Fibroblast of skin of right quadriceps (primary cell): Measurements from ENCODE around the gene NXN.
"Not testable (repeated sequence)": the region's sequence is repeated elsewhere in the genome, so short reads cannot be mapped to it uniquely, and the experiment has no call there.

Experiments
- DNase-seq: peaks from one replicate; pipeline ENCODE4 v3.0.0-alpha.2; 2013

NXN gene

GRCh38 chr17:753418-753817, 226.2 kb downstream of the NXN start:
- DNase-seq, result no peak

GRCh38 chr17:752620-753219, 226.9 kb downstream of the NXN start:
- DNase-seq, result peak; percentile 54

GRCh38 chr17:752002-752619, 227.5 kb downstream of the NXN start, which contains the start of gene GEMIN4:
Gene GEMIN4, minus strand, starts transcription at chr17:752264. Its CDS starts 122 bp downstream, at chr17:752142.
- DNase-seq, result peak; percentile 87

- DNase-seq, result peak; percentile 42
Observed at GRCh38 chr17:751269-752001, 228.1 kb downstream of the NXN start.

- no peak for DNase-seq
Observed at GRCh38 chr17:750431-751037, 229.0 kb downstream of the NXN start.

GRCh38 chr17:749359-749758, 230.2 kb downstream of the NXN start:
- not testable (repeated sequence) for DNase-seq
